Hepatocyte (in vitro differentiated cells): ENCODE measurements around the gene IFI27L1.

Experiments
- EZH2 ChIP-seq: fragments of 200-600 bp; sonication (generic); IDR thresholded peaks from 2 replicates; pipeline ENCODE4 v1.6.1; 2016; ENCODE audit warnings: antibody characterized with exemption, mild to moderate bottlenecking, borderline replicate concordance
- EZH2phosphoT487 ChIP-seq: fragments of 200-600 bp; sonication (generic); IDR thresholded peaks from one replicate; pipeline ENCODE4 v1.6.1; 2018; ENCODE audit warnings: antibody characterized with exemption, mild to moderate bottlenecking, low read depth, moderate library complexity; ENCODE audit not compliant: unreplicated experiment, severe bottlenecking
- TF ChIP-seq, protein P1 (sequence below): fragments of 200-600 bp; sonication (generic); IDR thresholded peaks from 2 replicates; pipeline ENCODE4 v1.5.1; 2016; ENCODE audit warnings: antibody characterized with exemption, mild to moderate bottlenecking; ENCODE audit not compliant: poor library complexity

GRCh38 chr14:94110552-94111181 is 29.6 kb downstream of the IFI27L1 start, which contains the start of gene IFI27:
- TF ChIP-seq, protein P1, sequence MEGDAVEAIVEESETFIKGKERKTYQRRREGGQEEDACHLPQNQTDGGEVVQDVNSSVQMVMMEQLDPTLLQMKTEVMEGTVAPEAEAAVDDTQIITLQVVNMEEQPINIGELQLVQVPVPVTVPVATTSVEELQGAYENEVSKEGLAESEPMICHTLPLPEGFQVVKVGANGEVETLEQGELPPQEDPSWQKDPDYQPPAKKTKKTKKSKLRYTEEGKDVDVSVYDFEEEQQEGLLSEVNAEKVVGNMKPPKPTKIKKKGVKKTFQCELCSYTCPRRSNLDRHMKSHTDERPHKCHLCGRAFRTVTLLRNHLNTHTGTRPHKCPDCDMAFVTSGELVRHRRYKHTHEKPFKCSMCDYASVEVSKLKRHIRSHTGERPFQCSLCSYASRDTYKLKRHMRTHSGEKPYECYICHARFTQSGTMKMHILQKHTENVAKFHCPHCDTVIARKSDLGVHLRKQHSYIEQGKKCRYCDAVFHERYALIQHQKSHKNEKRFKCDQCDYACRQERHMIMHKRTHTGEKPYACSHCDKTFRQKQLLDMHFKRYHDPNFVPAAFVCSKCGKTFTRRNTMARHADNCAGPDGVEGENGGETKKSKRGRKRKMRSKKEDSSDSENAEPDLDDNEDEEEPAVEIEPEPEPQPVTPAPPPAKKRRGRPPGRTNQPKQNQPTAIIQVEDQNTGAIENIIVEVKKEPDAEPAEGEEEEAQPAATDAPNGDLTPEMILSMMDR = no peak
- no peak for TF ChIP-seq EZH2phosphoT487
- no peak for TF ChIP-seq EZH2
